ENCODE measurements around the gene MYCBP2. TPM values are rescaled to one million over a fixed set of nuclear protein-coding genes. Genes with fewer than 3 reads are reported as not detected.

MYCBP2 gene
- total and polyA plus RNA-seq, 2 donors (not counting 1 experiment from before 2014, with no cell fraction given) = 32.5 to 95.9 TPM

DNA sequence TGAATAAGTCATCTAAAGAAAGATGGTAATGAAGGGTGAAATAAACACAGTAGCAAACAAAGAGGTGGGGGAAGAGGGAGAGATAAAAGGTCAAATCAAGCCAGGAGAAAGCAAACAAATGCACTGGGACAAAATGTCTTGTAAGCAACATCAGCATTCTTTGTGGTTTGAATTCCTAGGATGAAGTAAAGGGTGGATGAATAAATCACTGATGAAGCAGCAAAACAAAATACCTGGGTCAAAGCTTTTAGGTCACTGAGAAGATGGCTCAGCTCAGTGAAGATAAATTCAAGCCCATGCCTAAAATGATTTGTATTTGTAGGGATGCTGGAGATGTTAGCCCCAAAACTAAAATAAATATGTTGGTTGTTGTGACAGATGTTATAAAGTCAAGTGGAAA, 213.4 kb downstream of the MYCBP2 start:
- no peaks in the 10 kb centered on the region for H3K27me3 ChIP-seq (ENCODE audit: control insufficient read depth, insufficient read depth, low read length)
- no peaks in the 10 kb centered on the region for H3K79me2 ChIP-seq (ENCODE audit: control insufficient read depth, insufficient read depth, low read length)
- H3K4me2 ChIP-seq (ENCODE audit: extremely low read depth, insufficient read depth, low read length) = no peak overlapping the region
- DNase-seq (ENCODE audit: low read depth in 2 of 2) = peak in 1 of 2 donors; percentile 18
- no peaks in the 10 kb centered on the region for H3K4me1 ChIP-seq (ENCODE audit: control insufficient read depth, extremely low read depth, insufficient read depth, low read length)
- no peak overlapping the region for H3K9ac ChIP-seq (ENCODE audit: insufficient read depth, low read length)
- no peaks in the 10 kb centered on the region for H3K9me3 ChIP-seq (ENCODE audit: control insufficient read depth, insufficient read depth, low read depth, low read length)
- H2AFZ ChIP-seq (ENCODE audit: low read length) = no peak overlapping the region
- H3K4me3 ChIP-seq (replicated peaks in 1 of 4; ENCODE audit: control extremely low read depth in 1 of 4, insufficient read depth in 1 of 4, low read depth in 3 of 4, low read length in 4 of 4) = no peak overlapping the region
- TF ChIP-seq EZH2 (IDR thresholded peaks at IDR 0.05; ENCODE audit: low read length, missing control alignments) = no peak
- H4K20me1 ChIP-seq (ENCODE audit: control insufficient read depth, extremely low read depth, insufficient read depth, low read length) = no peaks in the 10 kb centered on the region
- H3K27ac ChIP-seq (ENCODE audit: insufficient read depth, low read length) = no peak overlapping the region
- H3K36me3 ChIP-seq (ENCODE audit: control insufficient read depth, insufficient read depth, low read length) = no peaks in the 10 kb centered on the region

DNA sequence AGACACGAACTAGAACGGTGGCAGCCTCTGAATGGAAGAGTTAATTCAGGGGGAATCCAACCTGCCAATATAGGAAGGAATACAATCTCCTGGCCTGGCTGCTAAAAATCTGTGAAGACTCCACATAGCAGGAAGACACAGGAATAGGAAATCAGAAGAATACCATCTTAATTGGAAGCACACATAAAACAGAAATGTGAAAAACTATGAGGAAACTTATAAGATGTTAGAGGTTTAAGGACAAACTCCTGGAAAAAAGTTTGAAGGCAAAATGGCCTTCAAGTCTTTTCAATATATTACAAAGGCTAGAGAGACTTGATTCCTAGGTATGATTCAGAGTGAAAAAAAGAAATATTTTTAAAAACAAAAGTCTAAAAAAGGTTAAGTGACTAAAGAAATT, 221.8 kb downstream of the MYCBP2 start:
- Histone ChIP-seq H3K36me3 (ENCODE audit: control insufficient read depth, insufficient read depth, low read length) (no peaks in the 10 kb centered on the region), H3K4me1 (ENCODE audit: control insufficient read depth, extremely low read depth, insufficient read depth, low read length) (no peaks in the 10 kb centered on the region)

DNA sequence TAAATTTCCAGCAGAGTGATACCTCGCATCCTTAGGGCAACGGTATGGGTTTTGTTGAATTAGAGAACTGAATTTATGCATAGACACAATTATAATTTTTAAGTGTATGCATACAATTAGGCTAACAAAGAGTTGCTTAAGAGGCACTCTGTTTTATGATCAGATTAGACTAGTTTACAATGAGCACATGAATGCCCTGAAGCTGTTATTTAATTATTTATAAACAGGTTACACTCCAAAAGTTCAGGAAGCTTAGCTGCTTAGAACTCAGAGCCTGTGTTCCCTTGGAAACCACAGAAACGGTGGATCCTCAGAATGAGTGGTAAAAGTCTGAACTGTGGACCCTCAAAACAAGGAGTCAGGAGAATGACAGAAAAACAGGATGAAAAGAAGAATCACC, 227.5 kb downstream of the MYCBP2 start:
- no peaks in the 10 kb centered on the region for H3K79me2 ChIP-seq (ENCODE audit: control insufficient read depth, insufficient read depth, low read length)
- no peaks in the 10 kb centered on the region for H4K20me1 ChIP-seq (ENCODE audit: control insufficient read depth, extremely low read depth, insufficient read depth, low read length)
- H3K4me2 ChIP-seq (ENCODE audit: extremely low read depth, insufficient read depth, low read length) = no peak overlapping the region
- no peaks in the 10 kb centered on the region for H3K9me3 ChIP-seq (ENCODE audit: control insufficient read depth, insufficient read depth, low read depth, low read length)
- H3K27me3 ChIP-seq (ENCODE audit: control insufficient read depth, insufficient read depth, low read length) = no peaks in the 10 kb centered on the region
- peaks cover 2% of the 10 kb centered on the region for H3K36me3 ChIP-seq (ENCODE audit: control insufficient read depth, insufficient read depth, low read length)
- H3K27ac ChIP-seq (ENCODE audit: insufficient read depth, low read length) = no peak overlapping the region
- H3K4me1 ChIP-seq (ENCODE audit: control insufficient read depth, extremely low read depth, insufficient read depth, low read length) = no peaks in the 10 kb centered on the region
- no peak overlapping the region for H3K9ac ChIP-seq (ENCODE audit: insufficient read depth, low read length)
- TF ChIP-seq CTCF (conservative IDR thresholded peaks at IDR 0.05 in 1 of 2, IDR thresholded peaks at IDR 0.05 in 1 of 2; ENCODE audit: low read depth in 1 of 2, low read length in 2 of 2) (no peak), EZH2 (IDR thresholded peaks at IDR 0.05; ENCODE audit: low read length, missing control alignments) (no peak)
- no peak for DNase-seq (ENCODE audit: low read depth in 2 of 2)
- H3K4me3 ChIP-seq (replicated peaks in 1 of 4; ENCODE audit: control extremely low read depth in 1 of 4, insufficient read depth in 1 of 4, low read depth in 3 of 4, low read length in 4 of 4) = no peak overlapping the region
- H2AFZ ChIP-seq (ENCODE audit: low read length) = no peak overlapping the region

More for the DNA sequence above, 221.8 kb downstream of the MYCBP2 start:
- TF ChIP-seq EZH2 (IDR thresholded peaks at IDR 0.05; ENCODE audit: low read length, missing control alignments) (no peak), CTCF (conservative IDR thresholded peaks at IDR 0.05 in 1 of 2, IDR thresholded peaks at IDR 0.05 in 1 of 2; ENCODE audit: low read depth in 1 of 2, low read length in 2 of 2) (no peak)
- H3K9me3 ChIP-seq (ENCODE audit: control insufficient read depth, insufficient read depth, low read depth, low read length) = no peaks in the 10 kb centered on the region
- H4K20me1 ChIP-seq (ENCODE audit: control insufficient read depth, extremely low read depth, insufficient read depth, low read length) = no peaks in the 10 kb centered on the region
- no peak overlapping the region for H3K4me2 ChIP-seq (ENCODE audit: extremely low read depth, insufficient read depth, low read length)
- H3K79me2 ChIP-seq (ENCODE audit: control insufficient read depth, insufficient read depth, low read length) = no peaks in the 10 kb centered on the region
- H3K27ac ChIP-seq (ENCODE audit: insufficient read depth, low read length) = no peak overlapping the region
- no peak for DNase-seq (ENCODE audit: low read depth in 2 of 2)
- H3K9ac ChIP-seq (ENCODE audit: insufficient read depth, low read length) = no peak overlapping the region
- no peak overlapping the region for H3K4me3 ChIP-seq (replicated peaks in 1 of 4; ENCODE audit: control extremely low read depth in 1 of 4, insufficient read depth in 1 of 4, low read depth in 3 of 4, low read length in 4 of 4)
- no peak overlapping the region for H2AFZ ChIP-seq (ENCODE audit: low read length)
- no peaks in the 10 kb centered on the region for H3K27me3 ChIP-seq (ENCODE audit: control insufficient read depth, insufficient read depth, low read length)

All from fibroblast of lung (primary cell).